ENCODE measurements around the gene GDF2. TPM values are rescaled to one million over a fixed set of nuclear protein-coding genes. Genes with fewer than 3 reads are reported as not detected.

The GDF2 gene
- total RNA-seq, 4 donors from 2014 or later = not detected

- no peak for DNase-seq
- intact Hi-C loops (cut with DNase I) = no loop called here
- Histone ChIP-seq H3K4me1 (peaks cover 4 to 37% of the 10 kb centered on the region in 2 donors), H3K9me3 (no peaks in the 10 kb centered on the region), H3K36me3 (no peaks in the 10 kb centered on the region), H3K4me3 (replicated peaks in 1 of 3) (no peak overlapping the region), H3K27ac (peak overlapping the region in 2 of 3 donors; percentile 21 to 46), H3K27me3 (no peaks in the 10 kb centered on the region)
- WGBS, 2 donors = 66 to 75% methylated on average over 12 of the region's 12 CpGs
- no peak for TF ChIP-seq POLR2A (IDR thresholded peaks at IDR 0.05)
- TF ChIP-seq CTCF (IDR thresholded peaks at IDR 0.05) = no peak
Measured at GRCh38 chr10:47296156-47296894, 25.9 kb upstream of the GDF2 start.

GRCh38 chr10:47296941-47297340 is 25.3 kb upstream of the GDF2 start:
- 63 to 67% methylated on average over 1 of the region's 1 CpG for WGBS, 2 donors
- Histone ChIP-seq H3K27me3 (no peaks in the 10 kb centered on the region), H3K4me3 (replicated peaks in 1 of 3) (no peak overlapping the region), H3K4me1 (peaks cover 4 to 42% of the 10 kb centered on the region in 2 donors), H3K36me3 (no peaks in the 10 kb centered on the region), H3K9me3 (no peaks in the 10 kb centered on the region), H3K27ac (peak overlapping the region in 1 of 3 donors; percentile 46)
- DNase-seq = no peak
- intact Hi-C loops (cut with DNase I) = no loop called here
- TF ChIP-seq CTCF (IDR thresholded peaks at IDR 0.05) = no peak
- no peak for TF ChIP-seq POLR2A (IDR thresholded peaks at IDR 0.05)

- Histone ChIP-seq H3K27ac (peak overlapping the region in 1 of 3 donors; percentile 57), H3K4me1 (peaks cover 4 to 51% of the 10 kb centered on the region in 2 donors), H3K36me3 (no peaks in the 10 kb centered on the region), H3K4me3 (replicated peaks in 1 of 3) (no peak overlapping the region), H3K9me3 (no peaks in the 10 kb centered on the region), H3K27me3 (no peaks in the 10 kb centered on the region)
- TF ChIP-seq POLR2A (IDR thresholded peaks at IDR 0.05) (no peak), CTCF (IDR thresholded peaks at IDR 0.05) (no peak)
- intact Hi-C loops (cut with DNase I) = no loop called here
- DNase-seq = peak; percentile 46 to 51
- WGBS, 2 donors = 70 to 73% methylated on average over 12 of the region's 12 CpGs
Measured at GRCh38 chr10:47297866-47298540, 24.3 kb upstream of the GDF2 start.

GRCh38 chr10:47298715-47299114 is 23.5 kb upstream of the GDF2 start:
- Histone ChIP-seq H3K27me3 (no peaks in the 10 kb centered on the region), H3K27ac (no peak overlapping the region), H3K36me3 (no peaks in the 10 kb centered on the region), H3K9me3 (no peaks in the 10 kb centered on the region), H3K4me1 (peaks cover 4 to 51% of the 10 kb centered on the region in 2 donors), H3K4me3 (replicated peaks in 1 of 3) (no peak overlapping the region)
- no peak for DNase-seq
- 77 to 87% methylated on average over 1 of the region's 1 CpG for WGBS, 2 donors
- TF ChIP-seq CTCF (IDR thresholded peaks at IDR 0.05) (no peak), POLR2A (IDR thresholded peaks at IDR 0.05) (no peak)
- intact Hi-C loops (cut with DNase I) = no loop called here

All from thyroid gland (tissue), 4 donors.